Measurements from ENCODE around the gene DAAM1.

Gene DAAM1

GRCh38 chr14:59262717-59263454 is 74.4 kb downstream of the DAAM1 start:
- DNase-seq = no peak

- peak in 1 of 2 experiments; percentile 27 for DNase-seq
These were observed 77.3 kb downstream of the DAAM1 start for GRCh38 chr14:59265808-59266207.

GRCh38 chr14:59267046-59267445 is 78.6 kb downstream of the DAAM1 start:
- DNase-seq = no peak

- no peak for DNase-seq
These were observed 79.5 kb downstream of the DAAM1 start for GRCh38 chr14:59268011-59268410.

DNA sequence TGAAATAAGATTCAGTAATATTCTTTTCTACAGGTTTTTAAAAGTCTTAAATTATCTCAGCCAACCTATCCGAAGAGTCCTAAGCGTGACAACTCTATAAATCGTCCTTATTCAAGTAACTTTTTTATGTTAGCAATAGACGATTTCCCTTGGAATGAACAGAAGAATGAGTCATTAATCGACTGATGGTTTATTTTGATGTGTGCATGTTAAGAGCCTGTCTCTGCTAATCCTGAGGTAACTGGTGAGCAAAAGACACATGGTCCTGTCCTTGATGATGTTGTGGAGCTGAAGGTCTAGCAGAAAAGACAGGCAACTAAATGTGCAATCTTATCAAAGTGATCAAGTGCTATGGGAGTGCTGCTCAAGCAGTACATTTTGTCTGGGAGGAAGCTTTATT is 80.4 kb downstream of the DAAM1 start:
- DNase-seq = no peak

- no peak for DNase-seq
These were observed 81.0 kb downstream of the DAAM1 start for GRCh38 chr14:59269466-59269865.

DNA sequence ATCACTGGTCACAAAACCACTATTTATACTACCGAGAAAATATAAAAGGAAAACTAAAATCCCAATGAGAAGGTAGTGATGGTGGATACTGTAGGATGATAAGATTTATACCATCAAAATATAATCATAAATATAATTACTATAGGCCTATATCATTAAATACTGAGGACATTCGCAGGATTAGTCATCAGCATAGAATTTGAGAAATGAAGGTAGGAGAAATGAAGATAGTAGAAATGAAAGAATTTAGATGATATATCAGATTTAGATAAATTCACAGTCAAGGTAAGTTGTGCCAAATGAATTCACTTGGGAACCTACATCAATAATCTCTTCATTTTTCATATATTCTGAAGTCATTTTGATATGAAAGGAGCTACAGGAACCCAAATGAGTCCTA is 82.8 kb downstream of the DAAM1 start:
- no peak for DNase-seq

- no peak for DNase-seq
These were observed 83.3 kb downstream of the DAAM1 start for GRCh38 chr14:59271734-59272133.

DNA sequence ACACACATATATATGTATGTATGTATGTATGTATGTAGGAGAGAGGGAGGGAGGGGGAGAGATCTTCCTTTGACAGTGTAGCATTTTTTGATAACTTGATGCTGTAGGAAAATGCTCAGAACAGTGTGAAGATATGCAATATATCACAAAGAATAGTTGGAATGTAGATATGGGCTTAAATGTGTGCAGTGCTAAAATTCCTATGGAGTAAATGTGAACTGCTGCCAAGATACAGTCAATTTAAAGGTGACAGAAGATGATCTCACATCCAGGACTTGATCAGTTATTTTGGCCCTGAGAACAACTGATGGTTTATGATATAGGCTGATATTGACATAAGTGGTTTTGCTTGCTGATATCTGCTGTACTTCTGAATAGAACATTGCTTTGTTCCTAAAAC is 84.2 kb downstream of the DAAM1 start:
- DNase-seq = no peak

DNA sequence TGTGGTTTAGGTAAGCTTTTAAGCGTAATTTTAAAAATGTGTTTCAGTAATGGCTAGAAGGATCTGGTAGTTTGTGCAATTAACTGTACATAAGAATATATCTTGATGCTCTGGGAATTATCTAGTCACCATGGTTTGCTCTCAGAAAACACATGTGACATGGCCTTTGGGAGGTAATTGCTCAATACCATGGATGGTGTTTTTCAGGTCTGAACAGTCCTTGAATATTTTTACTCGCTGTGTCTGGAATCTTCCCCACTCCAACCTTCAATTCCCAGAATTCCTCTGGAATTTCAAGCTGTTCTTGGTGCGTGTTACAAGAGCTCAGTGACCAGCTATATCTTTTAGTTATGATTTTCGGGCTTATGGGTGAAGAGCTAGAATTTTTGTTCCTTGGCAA is 85.3 kb downstream of the DAAM1 start:
- no peak for DNase-seq

DNA sequence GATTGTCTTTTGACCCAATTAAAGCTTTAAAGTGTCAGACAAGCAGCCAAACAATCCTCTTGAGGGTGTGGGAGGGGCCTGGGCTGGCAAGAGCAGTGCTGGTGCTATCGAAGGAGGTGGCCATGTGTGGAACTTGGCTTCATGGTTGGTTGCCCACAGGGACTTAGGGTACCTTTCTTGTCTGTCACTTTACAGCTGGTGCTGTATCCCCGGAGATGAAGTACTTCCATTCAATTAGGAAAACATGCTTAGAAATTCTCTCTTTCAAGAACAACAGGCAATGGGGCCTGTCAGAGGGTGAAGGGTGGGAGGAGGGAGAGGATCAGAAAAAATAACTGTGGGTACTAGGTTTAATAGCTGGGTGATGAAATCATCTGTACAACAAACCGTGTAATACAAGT is 86.5 kb downstream of the DAAM1 start:
- DNase-seq = no peak

- no peak for DNase-seq
These were observed 87.2 kb downstream of the DAAM1 start for GRCh38 chr14:59275668-59276067.

GRCh38 chr14:59276235-59276634 is 87.8 kb downstream of the DAAM1 start:
- no peak for DNase-seq

DNA sequence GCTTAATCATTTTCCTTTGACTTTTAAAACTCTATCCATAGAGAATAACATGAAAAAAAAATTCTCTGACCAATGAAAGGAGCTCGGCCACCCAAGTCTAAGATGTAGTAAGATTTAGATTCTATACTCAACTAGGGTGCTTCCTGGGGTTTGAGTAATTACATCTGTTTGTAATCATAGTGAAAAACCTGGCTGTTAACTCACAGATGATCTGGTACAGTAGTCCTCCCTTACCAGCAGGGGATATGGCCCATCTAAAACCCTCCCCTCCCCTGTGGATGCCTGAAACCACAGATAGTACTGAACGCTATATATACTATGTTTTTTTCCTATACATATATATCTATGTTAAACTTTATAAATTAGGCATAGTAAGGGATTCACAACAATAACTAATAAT is 89.2 kb downstream of the DAAM1 start:
- no peak for DNase-seq

DNA sequence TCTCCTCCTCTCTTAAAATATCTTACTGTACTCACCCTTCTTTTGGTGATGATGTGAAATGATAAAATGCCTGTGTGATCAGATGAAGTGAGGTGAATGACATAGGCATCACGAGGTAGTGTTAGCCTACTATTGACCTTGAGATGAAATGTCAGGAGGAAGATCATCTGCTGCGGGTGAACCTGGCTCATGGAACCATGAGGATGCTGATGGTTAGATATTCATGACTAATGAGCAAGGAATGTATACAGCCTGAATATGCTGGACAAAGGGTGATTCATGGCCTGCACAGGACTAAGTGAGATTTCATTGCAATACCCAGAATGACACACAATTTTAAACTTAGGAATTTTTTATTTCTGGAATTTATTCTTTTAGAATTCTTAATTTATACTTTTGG is 89.6 kb downstream of the DAAM1 start:
- DNase-seq = no peak

DNA sequence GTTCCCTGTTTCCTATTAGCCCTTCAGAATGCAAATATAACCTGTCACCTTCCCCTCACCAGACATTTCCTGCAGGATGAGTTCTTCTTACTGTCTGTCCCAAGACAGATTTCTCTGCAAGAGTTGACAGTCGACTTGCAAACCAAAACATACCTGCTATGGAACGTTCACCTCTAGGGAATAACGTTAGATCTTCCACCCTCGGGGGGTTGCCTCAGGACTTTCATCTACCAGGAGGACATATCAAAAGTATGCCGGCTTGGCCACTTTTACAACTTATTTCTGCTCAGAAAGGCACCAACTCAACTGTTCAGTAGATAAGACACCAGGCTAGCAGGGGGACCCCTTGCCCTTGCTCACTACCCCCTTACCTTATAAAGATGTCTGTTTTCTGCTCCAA is 92.5 kb downstream of the DAAM1 start:
- DNase-seq = no peak

GRCh38 chr14:59281609-59282377 is 93.3 kb downstream of the DAAM1 start:
- no peak for DNase-seq

GRCh38 chr14:59282378-59282765 is 93.9 kb downstream of the DAAM1 start:
- DNase-seq = no peak

DNA sequence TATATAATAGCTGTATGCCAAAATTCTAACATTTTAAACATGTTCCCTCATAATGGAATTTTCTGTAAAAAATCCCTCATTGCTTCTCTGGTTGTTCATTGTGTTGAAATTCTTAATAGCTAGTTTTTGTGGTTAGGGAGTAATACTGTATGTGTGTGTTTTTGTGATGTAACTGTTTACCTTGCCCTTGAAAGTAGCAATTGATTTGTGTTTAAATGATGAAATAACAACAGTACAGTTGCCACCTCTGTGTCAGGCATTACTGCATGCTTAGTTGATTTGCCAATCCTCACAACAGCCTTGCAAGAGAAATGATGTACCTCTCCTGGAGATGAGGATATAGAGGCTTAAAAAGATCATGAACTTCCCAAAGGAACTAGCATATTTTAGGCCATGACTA is 94.9 kb downstream of the DAAM1 start:
- DNase-seq = no peak

DNA sequence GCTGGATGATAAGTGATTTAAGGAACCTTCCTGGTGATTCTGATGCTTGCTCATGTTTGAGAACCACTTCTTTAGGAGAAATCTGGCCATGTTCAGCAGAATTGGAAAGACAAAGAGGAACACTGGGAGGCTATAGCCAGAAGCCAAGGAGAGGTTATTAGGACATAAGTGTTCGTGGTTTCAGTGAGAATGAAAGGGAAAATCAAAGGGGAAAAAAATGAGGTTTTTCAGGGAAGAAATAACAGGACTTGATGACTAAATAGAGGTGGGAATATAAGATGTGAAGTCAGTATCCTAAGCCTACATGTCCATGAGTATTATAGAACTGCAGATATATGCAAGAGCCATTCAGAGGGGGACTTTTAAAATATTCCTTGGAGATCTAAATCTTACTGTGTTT is 95.6 kb downstream of the DAAM1 start:
- DNase-seq = no peak

DNA sequence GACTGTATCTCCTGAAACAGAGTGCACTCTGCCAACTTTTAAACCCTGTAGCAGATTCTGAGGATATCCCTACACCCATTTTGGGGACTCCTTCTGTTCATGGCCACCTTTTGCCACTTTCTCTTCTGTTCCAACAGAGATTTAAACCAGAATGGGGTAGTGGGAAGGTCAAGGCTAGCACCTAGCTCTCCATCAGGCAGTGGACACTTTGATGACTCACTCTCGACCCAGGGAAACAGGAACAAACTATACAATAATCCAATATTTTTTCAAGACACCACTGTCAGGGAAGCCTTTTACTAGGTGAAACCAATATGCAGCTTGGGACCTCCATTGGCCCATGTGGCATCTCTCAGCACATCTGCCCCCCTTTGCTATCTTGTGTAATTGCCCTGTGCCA is 103.6 kb downstream of the DAAM1 start:
- DNase-seq = no peak

GRCh38 chr14:59292921-59293534 is 104.6 kb downstream of the DAAM1 start:
- DNase-seq = no peak

GRCh38 chr14:59293935-59294661 is 105.6 kb downstream of the DAAM1 start:
- DNase-seq = no peak

- no peak for DNase-seq
These were observed 106.2 kb downstream of the DAAM1 start for GRCh38 chr14:59294662-59294992.

Data from stimulated activated CD4-positive, alpha-beta T cell treated with anti-CD3 and anti-CD28 coated beads, Interleukin-4, amount 100 ng/mL, for 4 hours (primary cell).